ENCODE measurements around the gene SLC34A3.

DNA sequence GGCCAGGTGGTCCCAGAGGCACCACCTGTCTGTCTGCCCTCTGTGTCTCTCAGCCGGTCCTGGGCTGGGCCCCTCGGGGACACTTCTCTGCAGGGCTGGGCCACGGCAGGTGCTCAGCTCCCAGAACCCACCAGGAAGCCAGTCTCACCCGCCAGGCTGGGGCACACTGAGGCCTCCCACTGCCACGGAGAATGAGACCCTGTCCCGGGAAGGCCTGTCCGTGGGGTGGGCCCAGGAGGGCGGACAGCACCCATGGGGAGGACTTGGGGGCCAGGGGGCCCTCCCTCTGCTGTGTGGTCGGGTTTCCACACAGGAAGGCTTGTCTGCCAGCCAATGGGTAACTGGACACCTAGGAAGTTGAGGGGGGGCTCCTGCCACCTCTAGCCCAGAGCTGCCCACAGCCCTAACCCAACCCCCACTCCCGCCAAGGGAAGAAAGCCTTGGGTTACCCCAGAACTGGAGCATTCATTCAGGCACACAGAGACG is 6.3 kb downstream of the SLC34A3 start:
- TF ChIP-seq EZH2 (IDR thresholded peaks at IDR 0.05; ENCODE audit: borderline replicate concordance, low read depth, low read length, poor library complexity, severe bottlenecking) = no peak
- TF ChIP-seq, protein P1, sequence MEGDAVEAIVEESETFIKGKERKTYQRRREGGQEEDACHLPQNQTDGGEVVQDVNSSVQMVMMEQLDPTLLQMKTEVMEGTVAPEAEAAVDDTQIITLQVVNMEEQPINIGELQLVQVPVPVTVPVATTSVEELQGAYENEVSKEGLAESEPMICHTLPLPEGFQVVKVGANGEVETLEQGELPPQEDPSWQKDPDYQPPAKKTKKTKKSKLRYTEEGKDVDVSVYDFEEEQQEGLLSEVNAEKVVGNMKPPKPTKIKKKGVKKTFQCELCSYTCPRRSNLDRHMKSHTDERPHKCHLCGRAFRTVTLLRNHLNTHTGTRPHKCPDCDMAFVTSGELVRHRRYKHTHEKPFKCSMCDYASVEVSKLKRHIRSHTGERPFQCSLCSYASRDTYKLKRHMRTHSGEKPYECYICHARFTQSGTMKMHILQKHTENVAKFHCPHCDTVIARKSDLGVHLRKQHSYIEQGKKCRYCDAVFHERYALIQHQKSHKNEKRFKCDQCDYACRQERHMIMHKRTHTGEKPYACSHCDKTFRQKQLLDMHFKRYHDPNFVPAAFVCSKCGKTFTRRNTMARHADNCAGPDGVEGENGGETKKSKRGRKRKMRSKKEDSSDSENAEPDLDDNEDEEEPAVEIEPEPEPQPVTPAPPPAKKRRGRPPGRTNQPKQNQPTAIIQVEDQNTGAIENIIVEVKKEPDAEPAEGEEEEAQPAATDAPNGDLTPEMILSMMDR (conservative IDR thresholded peaks at IDR 0.05; ENCODE audit: low read depth, low read length) = no peak

Measured in A673 (cell line).